ENCODE results near the gene C17orf78. TPM values are rescaled to one million over a fixed set of nuclear protein-coding genes. Genes with fewer than 3 reads are reported as not detected.
A peak's percentile ranks its signal among the peaks of the same experiment; 100 is the strongest.

C17orf78 gene
- polyA plus RNA-seq, 1 of the 3 experiments (the other 2 are of a cell fraction): not detected

GRCh38 chr17:37358830-37359681 lies 16.7 kb upstream of the C17orf78 start:
- peak; percentile 95 for DNase-seq
- peaks cover 42% of the 10 kb centered on the region for H3K79me2 ChIP-seq (ENCODE audit: insufficient read depth)
- H3K36me3 ChIP-seq (replicated peaks in 1 of 2; ENCODE audit: control insufficient read depth in 1 of 2, insufficient read depth in 2 of 2, low read length in 1 of 2): peaks cover 0 to under 1% of the 10 kb centered on the region in 2 experiments
- ChIA-PET CTCF (interaction anchor here (0.7 to 4.9 kb wide), 3 partner anchors 14 to 22 kb away, joined by 3 to 35 read pairs (median 3); no protein-coding TSS in a partner anchor), POLR2A (interaction anchor here (0.6 kb wide), 1 partner anchor 17 kb away, joined by 3 read pairs; no protein-coding TSS in a partner anchor)
- no peaks in the 10 kb centered on the region for H3K9me2 ChIP-seq
- peak overlapping the region; percentile 99 for H3K4me2 ChIP-seq
- WGBS (ENCODE audit: low lambda C conversion rate): 3% methylated on average over 14 of the region's 88 CpGs
- H3K9ac ChIP-seq: peak overlapping the region; percentile 70
- no peaks in the 10 kb centered on the region for H3K9me3 ChIP-seq
- peak overlapping the region; percentile 75 to 78 for H3K4me3 ChIP-seq (ENCODE audit: low read depth in 2 of 2, low read length in 1 of 2)
- peaks cover 0 to 13% of the 10 kb centered on the region in 2 experiments; a peak in 2 of 4 replicates for H3K4me1 ChIP-seq (ENCODE audit: control insufficient read depth in 1 of 2, insufficient read depth in 2 of 2, low read depth in 1 of 2, low read length in 1 of 2)
- peaks cover 7% of the 10 kb centered on the region for H3F3A ChIP-seq (replicated peaks; ENCODE audit: insufficient read depth)
- peak overlapping the region; percentile 66 to 72; a peak in 3 of 4 replicates for H3K27ac ChIP-seq (ENCODE audit: low read depth in 2 of 2, low read length in 1 of 2)
- peak overlapping the region; percentile 93 for H2AFZ ChIP-seq (ENCODE audit: low read depth)
- TF ChIP-seq SIN3A (IDR thresholded peaks at IDR 0.05; ENCODE audit: borderline replicate concordance, low read depth, low read length) (peak; percentile 87; the same call in 1 of the 2 replicates), RAD21 (IDR thresholded peaks at IDR 0.05; ENCODE audit: low read length) (no peak), CTCF (IDR thresholded peaks at IDR 0.05) (peak; percentile 28; the same call in 1 of the 2 replicates), USF2 (IDR thresholded peaks at IDR 0.05; ENCODE audit: borderline replicate concordance, low read depth, low read length) (no peak), CHD2 (IDR thresholded peaks at IDR 0.05; ENCODE audit: low read length, partially characterized antibody) (peak; percentile 4), EP300 (IDR thresholded peaks at IDR 0.05; ENCODE audit: borderline replicate concordance in 1 of 2, low read depth in 1 of 2, low read length in 1 of 2) (no peak), FOXJ3 (CRISPR knock-in tag; IDR thresholded peaks at IDR 0.05) (no peak), NRF1 (IDR thresholded peaks at IDR 0.05; ENCODE audit: low read depth, low read length) (peak; percentile 51; the same call in 1 of the 2 replicates), TAF1 (IDR thresholded peaks at IDR 0.05; ENCODE audit: borderline replicate concordance, low read depth, low read length) (0 out of 2 replicates have a peak, but pooled peaks have one; percentile 4), FOXM1 (IDR thresholded peaks at IDR 0.05; ENCODE audit: low read depth) (no peak), POLR2AphosphoS5 (IDR thresholded peaks at IDR 0.05; ENCODE audit: low read depth, low read length) (peak; percentile 37; the same call in 1 of the 2 replicates), GATA2 (CRISPR knock-in tag; IDR thresholded peaks at IDR 0.05) (no peak), TCF12 (IDR thresholded peaks at IDR 0.05) (no peak), REST (IDR thresholded peaks at IDR 0.05; ENCODE audit: low read depth, low read length) (0 out of 2 replicates have a peak, but pooled peaks have one; percentile 8), RXRA (IDR thresholded peaks at IDR 0.05; ENCODE audit: borderline replicate concordance, low read depth) (peak; percentile 95), MAX (IDR thresholded peaks at IDR 0.05; ENCODE audit: low read depth) (peak; percentile 11; the same call in 1 of the 2 replicates)
- 0 out of 2 replicates have a peak, but pooled peaks cover 11% of the 10 kb centered on the region for H4K20me1 ChIP-seq (ENCODE audit: insufficient read depth)
- no peaks in the 10 kb centered on the region for H3K27me3 ChIP-seq (ENCODE audit: insufficient read depth)

Data from SK-N-SH (cell line).